Globus pallidus (tissue), 1 donor: ENCODE results near the gene HSPA5.

Experiments
- DNase-seq: peaks from one replicate; pipeline ENCODE4 v3.0.0-alpha.2; 2015; ENCODE audit warnings: low spot score

Gene HSPA5

DNA sequence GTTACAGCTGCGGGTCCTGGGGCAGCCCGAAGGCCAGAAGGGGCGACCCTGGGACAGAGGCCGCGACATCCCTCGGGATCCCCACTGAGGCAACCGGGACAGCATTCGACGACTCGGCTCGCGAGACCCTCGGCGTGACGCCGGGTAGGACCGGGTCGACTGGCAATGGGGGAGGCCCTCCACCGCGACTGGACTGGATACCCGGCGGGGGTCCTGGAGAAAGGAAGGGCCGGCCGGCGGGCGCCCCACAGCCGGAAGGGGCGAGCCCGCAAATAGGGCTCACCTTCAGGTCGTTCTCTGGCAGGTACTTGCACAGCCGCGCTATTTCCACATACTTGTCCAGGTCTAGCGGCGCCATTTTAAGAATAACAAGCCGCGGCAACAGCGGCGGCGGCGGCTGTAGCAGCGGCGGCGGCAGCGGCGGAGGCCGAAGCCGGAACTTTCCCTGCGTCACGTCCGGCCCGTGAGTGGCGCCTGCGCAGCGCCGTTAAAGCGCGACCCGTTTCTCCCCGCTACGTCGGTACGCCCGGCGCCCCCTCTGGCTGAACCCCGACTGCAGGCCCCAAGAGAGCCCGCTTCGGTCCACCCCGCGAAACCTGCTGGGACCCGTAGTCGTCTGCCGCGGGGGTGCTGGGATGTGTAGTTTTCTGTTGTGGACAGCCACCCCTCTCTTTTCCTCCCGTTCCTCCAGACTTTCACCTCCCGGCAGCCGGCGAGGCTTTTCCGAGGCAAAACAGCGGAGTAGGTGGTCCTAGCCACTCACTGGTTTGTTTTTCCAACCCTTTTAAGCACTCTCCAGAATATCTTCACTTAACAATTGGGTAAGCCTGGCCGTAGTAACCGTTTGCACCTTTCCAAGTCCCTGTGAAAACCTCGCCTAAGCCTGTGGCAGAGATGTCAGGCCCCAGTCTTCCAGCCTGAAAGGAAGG, 51.5 kb downstream of the HSPA5 start, which contains the start of gene PPP6C:
Gene PPP6C, minus strand, starts transcription at position 443 of the 929 bp plus-strand sequence. Its CDS starts 85 bp downstream, at position 358.
- peak; percentile 97 for DNase-seq

GRCh38 chr9:125189011-125189360, 52.2 kb downstream of the HSPA5 start:
- DNase-seq = no peak
